ENCODE results near the gene F5.

DNA sequence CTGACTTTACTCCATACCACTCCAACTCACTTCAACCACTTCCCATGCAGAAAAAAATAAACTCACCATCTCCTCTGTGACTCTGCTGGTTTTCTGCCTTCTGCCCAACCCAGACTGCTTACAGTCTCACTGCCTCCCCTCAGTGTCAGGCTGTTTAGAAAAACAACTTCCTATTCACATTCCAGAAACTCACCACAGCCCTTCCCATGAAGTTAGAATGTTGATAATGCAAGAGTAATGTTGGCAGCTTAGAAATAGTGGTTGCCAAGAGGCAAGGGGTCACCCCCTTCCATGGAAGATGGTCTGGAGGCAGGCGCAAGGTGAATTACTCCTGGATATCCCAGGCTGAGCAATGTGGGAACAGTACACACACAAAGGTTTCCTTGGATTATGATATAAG lies 43.7 kb upstream of the F5 start, which contains the start of gene SELP:
- TF ChIP-seq, protein P1, sequence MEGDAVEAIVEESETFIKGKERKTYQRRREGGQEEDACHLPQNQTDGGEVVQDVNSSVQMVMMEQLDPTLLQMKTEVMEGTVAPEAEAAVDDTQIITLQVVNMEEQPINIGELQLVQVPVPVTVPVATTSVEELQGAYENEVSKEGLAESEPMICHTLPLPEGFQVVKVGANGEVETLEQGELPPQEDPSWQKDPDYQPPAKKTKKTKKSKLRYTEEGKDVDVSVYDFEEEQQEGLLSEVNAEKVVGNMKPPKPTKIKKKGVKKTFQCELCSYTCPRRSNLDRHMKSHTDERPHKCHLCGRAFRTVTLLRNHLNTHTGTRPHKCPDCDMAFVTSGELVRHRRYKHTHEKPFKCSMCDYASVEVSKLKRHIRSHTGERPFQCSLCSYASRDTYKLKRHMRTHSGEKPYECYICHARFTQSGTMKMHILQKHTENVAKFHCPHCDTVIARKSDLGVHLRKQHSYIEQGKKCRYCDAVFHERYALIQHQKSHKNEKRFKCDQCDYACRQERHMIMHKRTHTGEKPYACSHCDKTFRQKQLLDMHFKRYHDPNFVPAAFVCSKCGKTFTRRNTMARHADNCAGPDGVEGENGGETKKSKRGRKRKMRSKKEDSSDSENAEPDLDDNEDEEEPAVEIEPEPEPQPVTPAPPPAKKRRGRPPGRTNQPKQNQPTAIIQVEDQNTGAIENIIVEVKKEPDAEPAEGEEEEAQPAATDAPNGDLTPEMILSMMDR (IDR thresholded peaks at IDR 0.05), result no peak
- no peak for TF ChIP-seq EZH2 (IDR thresholded peaks at IDR 0.05; ENCODE audit: borderline replicate concordance, insufficient read depth, low read depth, low read length, poor library complexity, severe bottlenecking)
